Smooth muscle cell of the umbilical artery (primary cell): ENCODE results near the gene BATF. TPM values are rescaled to one million over a fixed set of nuclear protein-coding genes. Genes with fewer than 3 reads are reported as not detected.

Experiments used
- total RNA-seq: library from RNA; depleted of rRNA; stranded (reverse); fragments of >200 nt; gene quantifications from 2 replicates; pipeline ENCODE4 v1.2.3, GENCODE V29; 2014

BATF gene, protein sequence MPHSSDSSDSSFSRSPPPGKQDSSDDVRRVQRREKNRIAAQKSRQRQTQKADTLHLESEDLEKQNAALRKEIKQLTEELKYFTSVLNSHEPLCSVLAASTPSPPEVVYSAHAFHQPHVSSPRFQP
- not detected in 2 replicates for total RNA-seq

DNA sequence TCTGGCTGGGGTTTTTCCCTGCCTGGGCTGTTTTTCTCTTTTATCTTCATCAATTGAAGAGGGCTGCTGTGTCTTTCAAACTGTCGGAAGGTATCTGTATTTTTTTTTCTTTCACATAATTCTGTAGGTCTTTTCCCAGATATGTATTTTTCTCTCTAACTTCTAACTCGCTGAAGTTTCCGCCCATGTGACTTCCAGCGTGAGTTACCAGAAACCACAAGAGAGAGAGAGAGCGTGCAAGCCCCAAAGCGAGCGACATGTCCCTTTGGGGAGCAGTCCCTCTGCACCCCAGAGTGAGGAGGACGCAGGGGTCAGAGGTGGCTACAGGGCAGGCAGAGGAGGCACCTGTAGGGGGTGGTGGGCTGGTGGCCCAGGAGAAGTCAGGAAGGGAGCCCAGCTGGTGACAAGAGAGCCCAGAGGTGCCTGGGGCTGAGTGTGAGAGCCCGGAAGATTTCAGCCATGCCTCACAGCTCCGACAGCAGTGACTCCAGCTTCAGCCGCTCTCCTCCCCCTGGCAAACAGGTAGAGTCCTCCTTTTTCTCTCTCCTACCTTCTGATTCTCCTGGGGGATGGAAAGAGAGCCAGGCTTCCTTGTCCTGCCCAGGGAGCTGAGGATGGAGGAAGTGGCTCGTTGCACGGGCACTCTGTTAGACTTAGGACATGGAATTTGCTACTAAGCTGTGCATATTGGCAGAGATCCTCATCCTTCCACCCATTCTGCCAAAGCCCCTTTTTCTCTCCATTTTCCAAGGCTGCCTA lies at the start of gene BATF:
Gene BATF (plus strand): TSS at position 246 of the 759 bp plus-strand sequence. CDS start 214 bp downstream, at position 460.

DNA sequence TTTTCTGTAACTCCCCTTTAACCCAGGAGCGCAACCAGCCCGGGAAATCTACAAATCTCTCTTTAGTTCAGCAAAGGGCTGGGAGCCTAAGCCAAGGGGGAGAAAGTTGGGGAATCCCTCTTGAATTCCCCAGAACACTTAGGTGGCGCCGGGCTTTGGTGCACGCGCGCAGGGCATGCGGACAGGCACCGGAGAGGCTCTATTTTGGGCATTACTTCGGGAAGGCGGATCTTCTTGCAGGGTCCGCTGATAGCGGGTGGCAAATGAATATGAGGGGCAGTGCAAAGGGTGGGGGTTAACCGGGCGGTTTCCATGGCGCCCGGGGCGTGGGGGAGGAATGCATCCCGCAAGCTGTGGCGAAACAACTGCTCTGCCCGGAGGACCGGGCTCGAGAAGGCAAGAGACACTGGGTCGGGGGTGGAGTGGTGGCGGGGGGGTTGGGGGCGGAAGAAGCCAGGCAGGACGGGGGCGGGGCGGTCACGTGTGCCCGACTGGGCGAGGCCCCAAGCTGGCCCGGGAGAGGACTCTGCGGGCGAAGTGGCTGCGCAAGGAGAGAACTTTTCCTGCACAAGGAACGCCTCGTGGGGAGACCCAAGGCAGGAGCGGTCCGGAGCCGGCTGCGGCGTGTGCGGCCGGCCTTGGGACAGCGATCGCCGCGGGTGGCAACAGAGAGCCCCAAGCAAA lies 56.0 kb downstream of the BATF start, which contains the start of gene FLVCR2:
Gene FLVCR2 (plus strand): TSS at position 519 of the 684 bp plus-strand sequence. CDS start 353 bp downstream, outside the sequence.

Other genes with a start within 250 kb of the BATF start
- 3.0 and 3.9 TPM in 2 replicates for gene FOS, start 243.6 kb upstream of the BATF start, total RNA-seq
- gene JDP2, start 94.4 kb upstream of the BATF start, total RNA-seq: 58.4 and 81.1 TPM in 2 replicates
- gene FLVCR2, start 56.2 kb downstream of the BATF start, total RNA-seq: 0.59 and 0.74 TPM in 2 replicates
- gene ERG28, start 138.4 kb downstream of the BATF start, total RNA-seq: 4.5 and 6.1 TPM in 2 replicates
- 15.4 and 32.0 TPM in 2 replicates for gene TTLL5, start 138.8 kb downstream of the BATF start, total RNA-seq